Measurements from ENCODE around the gene GLRX2.
A peak's percentile ranks its signal among the peaks of the same experiment; 100 is the strongest.
"Not testable (repeated sequence)": the region's sequence is repeated elsewhere in the genome, so short reads cannot be mapped to it uniquely, and the experiment has no call there.

Gene GLRX2

GRCh38 chr1:193062698-193063463 is 42.3 kb downstream of the GLRX2 start:
- no peak for DNase-seq (ENCODE audit: low read depth)

- DNase-seq (ENCODE audit: low read depth): no peak
Measured at GRCh38 chr1:193060938-193061337, 44.3 kb downstream of the GLRX2 start.

GRCh38 chr1:193060406-193060805 is 44.8 kb downstream of the GLRX2 start:
- DNase-seq (ENCODE audit: low read depth): no peak

- no peak for DNase-seq (ENCODE audit: low read depth)
Measured at GRCh38 chr1:193060115-193060403, 45.2 kb downstream of the GLRX2 start.

GRCh38 chr1:193059282-193060114 is 45.7 kb downstream of the GLRX2 start, which contains the start of the genes RO60 and UCHL5:
RO60 (plus strand) TSS chr1:193059612; CDS start chr1:193069055, 9,443 bp downstream.
UCHL5 (minus strand) TSS chr1:193059360; CDS start chr1:193059260, 100 bp downstream.
- DNase-seq (ENCODE audit: low read depth): peak; percentile 93

- peak; percentile 33 for DNase-seq (ENCODE audit: low read depth)
Measured at GRCh38 chr1:193058529-193059281, 46.5 kb downstream of the GLRX2 start.

GRCh38 chr1:193054169-193054675 is 51.0 kb downstream of the GLRX2 start:
- DNase-seq (ENCODE audit: low read depth): no peak

GRCh38 chr1:193048913-193049312 is 56.3 kb downstream of the GLRX2 start:
- not testable (repeated sequence) for DNase-seq (ENCODE audit: low read depth)

All from stimulated activated CD4-positive, alpha-beta T cell treated with anti-CD3 and anti-CD28 coated beads, Interleukin-2, amount 100 ng/mL, for 4 hours (primary cell).